ENCODE data around the gene RPS19. TPM values are rescaled to one million over a fixed set of nuclear protein-coding genes. Genes with fewer than 3 reads are reported as not detected.
A peak's percentile ranks its signal among the peaks of the same experiment; 100 is the strongest.

The RPS19 gene
- total and polyA plus RNA-seq, 10 of the 15 experiments (the other 5 are each of a cell fraction or from before 2014, with no cell fraction given): 2,615 to 5,578 (median 4,127) TPM

GRCh38 chr19:41868120-41868988, 8.3 kb downstream of the RPS19 start:
- FAIRE-seq: no peak
- DNase-seq (ENCODE audit: low read depth, low spot score): no peak
- Histone ChIP-seq H3K9ac (ENCODE audit: control insufficient read depth, insufficient read depth, low read length) (peak overlapping the region; percentile 26; the same call in 1 of the 2 replicates), H3K27me3 (replicated peaks in 1 of 2; ENCODE audit: control insufficient read depth in 2 of 2, insufficient read depth in 2 of 2, low read length in 1 of 2) (no peaks in the 10 kb centered on the region), H4K20me1 (ENCODE audit: control insufficient read depth, insufficient read depth) (peaks cover 31% of the 10 kb centered on the region), H2AFZ (ENCODE audit: control insufficient read depth, low read depth, low read length) (no peak overlapping the region), H3K36me3 (ENCODE audit: control insufficient read depth in 2 of 2, insufficient read depth in 2 of 2, low read length in 1 of 2) (peaks cover 31 to 37% of the 10 kb centered on the region in 2 experiments), H3K27ac (ENCODE audit: control insufficient read depth, insufficient read depth) (no peak overlapping the region; the same call in 1 of the 2 replicates), H3K79me2 (ENCODE audit: control insufficient read depth, insufficient read depth, low read length) (peaks cover 50% of the 10 kb centered on the region), H3K4me2 (ENCODE audit: control insufficient read depth, insufficient read depth) (peak overlapping the region; percentile 71), H3K9me3 (replicated peaks; ENCODE audit: control insufficient read depth, insufficient read depth, low read length) (no peaks in the 10 kb centered on the region), H3K4me1 (ENCODE audit: control insufficient read depth, insufficient read depth, low read length) (peaks cover 79% of the 10 kb centered on the region), H3K4me3 (peak overlapping the region; percentile 8; the same call in 1 of the 2 replicates)
- WGBS (ENCODE audit: insufficient coverage, insufficient replicate concordance, low lambda C conversion rate, missing lambda C conversion rate): 50% methylated on average over 9 of the region's 10 CpGs
- no peak for ATAC-seq
- SMC1A ChIA-PET (ENCODE audit: uncharacterized antibody, unreplicated experiment): interaction anchor here (0.5 to 1.6 kb wide), 4 partner anchors 8 to 250 kb away, joined by 3 to 10 read pairs (median 4); partner anchors contain the start of gene RPS19
- TF ChIP-seq CBFB (IDR thresholded peaks at IDR 0.05; ENCODE audit: low read depth): 0 out of 2 replicates have a peak, but pooled peaks have one; percentile 34
- no peak for TF ChIP-seq E4F1 (IDR thresholded peaks at IDR 0.05; ENCODE audit: borderline replicate concordance, partially characterized antibody)
- peak; percentile 64; the same call in 1 of the 2 replicates for TF ChIP-seq POLR2A (IDR thresholded peaks at IDR 0.05; ENCODE audit: low read depth, low read length)
- TF ChIP-seq NR2C1 (IDR thresholded peaks at IDR 0.05): no peak
- no peak for TF ChIP-seq GATAD2B (conservative IDR thresholded peaks at IDR 0.05; ENCODE audit: low read depth)
- TF ChIP-seq PAX5 (IDR thresholded peaks at IDR 0.05; ENCODE audit: borderline replicate concordance, low read depth, low read length): no peak
- no peak for TF ChIP-seq SUPT20H (IDR thresholded peaks at IDR 0.05; ENCODE audit: borderline replicate concordance, control insufficient read depth, low read depth, low read length)
- TF ChIP-seq EZH2 (IDR thresholded peaks at IDR 0.05; ENCODE audit: borderline replicate concordance, control insufficient read depth, low read depth, low read length): no peak
- BruUV-seq (replicated peaks): no TSS peak
- CTCF ChIA-PET: interaction anchor here (0.7 to 1.1 kb wide), 4 partner anchors 9 to 84 kb away, joined by 3 to 5 read pairs (median 4); no protein-coding TSS in a partner anchor
- in situ Hi-C loops (cut with MboI) (no loop called here), intact Hi-C loops (cut with micrococcal nuclease; ENCODE audit: unreplicated experiment) (no loop called here)
- POLR2A ChIA-PET: interaction anchor here (0.6 to 6.6 kb wide), 5 partner anchors 9 to 1611 kb away, joined by 3 to 46 read pairs (median 3); partner anchors contain the start of gene RPS19
- RAD21 ChIA-PET (ENCODE audit: unreplicated experiment): interaction anchor here (1.4 kb wide), 1 partner anchor 10 kb away, joined by 6 read pairs; no protein-coding TSS in a partner anchor

Data from GM12878 (cell line).